Stimulated activated CD4-positive, alpha-beta T cell treated with anti-CD3 and anti-CD28 coated beads, Interleukin-15, amount 100 ng/mL, for 24 hours (primary cell): Measurements from ENCODE around the gene NRXN2.

Source experiments
- DNase-seq: peaks from one replicate; pipeline ENCODE4 v3.0.0-alpha.2; 2020

NRXN2 gene

DNA sequence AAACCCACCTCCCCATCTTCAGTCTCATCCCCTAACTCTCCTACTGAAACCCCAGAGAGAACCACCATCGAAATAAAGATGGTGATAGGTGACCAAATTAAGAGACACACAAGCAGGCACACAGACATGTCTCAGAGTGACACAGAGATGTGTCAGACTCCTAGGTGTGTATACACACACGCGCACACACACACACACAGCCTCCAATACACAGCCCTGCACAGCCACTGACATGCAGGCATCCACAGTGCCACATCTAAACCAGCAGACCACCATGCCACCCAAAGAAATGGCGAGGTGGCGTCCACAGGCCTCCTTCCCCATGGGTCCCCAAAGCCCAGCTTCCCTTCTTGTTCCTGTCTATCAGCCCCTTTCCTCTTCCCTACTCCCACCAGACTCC, 27.4 kb downstream of the NRXN2 start:
- no peak for DNase-seq

DNA sequence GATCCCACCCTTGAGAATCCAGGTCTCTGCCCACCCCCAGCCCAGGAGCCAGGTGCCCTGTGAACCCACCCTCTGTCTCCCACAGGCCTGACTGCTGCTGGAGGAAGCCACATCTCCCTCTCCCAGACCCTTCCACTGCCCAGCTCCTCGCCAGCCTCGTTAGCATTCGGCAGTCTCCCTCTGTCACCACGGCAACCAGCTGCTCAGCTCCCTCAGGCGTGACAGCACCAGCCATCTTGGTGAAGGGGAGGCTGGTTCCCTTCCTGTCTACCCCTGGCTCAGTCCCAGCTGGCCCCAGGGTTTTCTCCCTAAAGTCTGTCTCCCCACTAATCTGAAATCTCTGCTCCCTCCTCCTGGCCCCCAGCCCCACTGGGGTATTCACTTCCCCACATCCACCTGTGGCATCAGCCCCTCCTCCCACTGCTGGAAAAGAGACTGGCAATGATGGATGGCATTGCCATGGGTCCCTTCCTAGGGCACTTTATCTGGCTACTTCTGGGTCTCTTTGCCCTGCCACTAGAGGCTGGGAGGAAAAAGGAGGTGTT, 28.1 kb downstream of the NRXN2 start:
- DNase-seq: no peak

DNA sequence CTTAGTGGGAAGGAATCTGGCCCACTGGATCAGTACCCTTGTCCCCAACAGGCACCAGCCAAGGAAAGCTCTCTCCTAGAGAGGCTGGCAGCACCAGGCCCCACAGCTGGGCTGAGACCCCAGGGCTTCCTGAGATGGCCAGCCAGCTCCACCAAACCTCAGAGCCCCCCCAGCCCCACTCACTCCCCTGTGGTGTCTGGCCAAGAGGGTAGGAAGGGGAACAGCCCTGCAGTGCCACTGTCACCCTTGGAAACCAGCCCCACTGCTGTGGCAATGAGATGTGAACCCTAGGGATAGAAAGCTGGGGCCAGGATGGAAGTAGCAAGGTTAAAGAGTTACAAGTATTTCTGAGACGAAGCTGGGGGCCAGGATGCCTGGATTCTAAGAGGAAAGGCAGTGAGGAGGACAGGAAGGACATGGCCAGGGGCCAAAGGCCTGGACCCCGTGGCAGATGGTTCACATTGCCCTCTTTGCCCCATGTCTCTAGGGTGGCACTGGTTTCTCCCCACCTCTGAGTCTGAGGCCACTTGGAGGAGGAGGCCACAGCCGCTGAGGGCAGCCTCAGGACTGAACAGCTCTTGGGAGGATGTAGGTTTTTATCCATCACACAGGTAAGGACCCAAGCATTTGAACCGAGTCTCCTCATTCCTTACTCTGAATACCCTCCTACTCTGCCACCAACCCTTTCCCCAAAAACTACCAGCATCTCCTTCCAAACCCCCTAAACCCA, 28.8 kb downstream of the NRXN2 start:
- DNase-seq: no peak

DNA sequence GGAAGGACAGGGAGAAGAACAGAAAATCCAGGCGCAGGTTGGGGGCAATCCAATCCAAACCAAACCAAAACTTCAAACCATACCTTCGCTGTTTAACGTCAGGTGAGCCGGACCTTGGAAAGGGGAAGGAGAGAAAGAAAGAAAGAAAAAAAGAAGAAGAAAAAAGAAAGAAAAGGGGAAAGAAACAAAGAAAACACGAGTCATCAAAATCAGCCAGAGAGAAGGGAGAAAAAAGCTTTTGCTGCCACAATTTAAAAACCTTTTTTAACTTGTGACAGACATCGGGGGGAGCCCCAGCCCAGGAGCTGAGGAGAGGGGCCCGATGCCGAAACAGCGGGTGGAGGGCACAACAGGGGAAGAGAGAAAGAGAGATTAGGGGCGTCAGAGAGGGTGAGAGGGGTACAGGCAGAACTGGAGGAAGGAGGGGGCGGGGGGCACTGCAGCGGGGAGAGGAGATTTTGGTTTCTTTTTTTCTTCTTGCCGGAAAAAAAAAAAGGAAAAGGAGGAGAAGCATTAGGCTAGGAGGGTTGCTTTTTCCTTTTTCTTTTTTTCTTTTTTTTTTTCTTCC, 30.1 kb downstream of the NRXN2 start:
- DNase-seq: no peak

DNA sequence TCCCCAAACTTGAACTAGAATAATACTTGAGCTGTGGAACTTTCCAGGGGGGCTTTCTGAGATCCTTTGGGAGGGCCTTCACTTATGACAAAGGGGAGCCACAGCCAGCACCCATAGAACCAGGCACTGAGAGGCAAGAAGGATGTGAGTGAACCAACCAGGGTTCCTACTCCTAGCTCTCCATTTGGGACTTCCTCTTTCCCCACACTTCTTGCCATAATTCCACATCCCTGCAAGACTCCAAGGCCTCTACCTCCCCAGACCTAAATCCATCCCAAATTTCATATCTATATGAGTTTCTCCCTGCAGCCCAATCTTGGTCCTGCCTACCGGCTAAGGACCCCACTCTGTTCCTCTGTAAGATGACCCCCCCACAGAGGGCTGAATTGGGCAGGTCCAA, 31.5 kb downstream of the NRXN2 start:
- no peak for DNase-seq

DNA sequence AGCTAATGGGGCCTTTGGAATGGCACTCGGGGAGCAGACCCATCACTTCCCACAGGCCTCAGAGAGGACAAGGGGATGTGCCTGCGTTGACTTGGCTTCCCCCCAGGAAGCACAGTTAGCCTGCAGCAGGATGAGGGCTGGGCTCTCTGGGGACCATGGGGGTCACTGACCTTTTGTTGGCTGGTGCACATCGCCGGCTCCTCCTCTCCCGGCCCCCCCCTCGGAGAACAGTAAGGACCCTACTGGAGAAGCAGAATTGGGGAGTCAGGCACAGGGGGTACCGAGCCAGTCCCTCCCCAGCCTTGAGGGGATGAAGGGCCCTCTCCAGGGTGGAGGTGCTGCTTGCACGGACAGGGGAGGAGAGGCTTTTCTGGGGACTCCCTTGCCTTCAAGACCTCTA, 32.8 kb downstream of the NRXN2 start:
- no peak for DNase-seq

DNA sequence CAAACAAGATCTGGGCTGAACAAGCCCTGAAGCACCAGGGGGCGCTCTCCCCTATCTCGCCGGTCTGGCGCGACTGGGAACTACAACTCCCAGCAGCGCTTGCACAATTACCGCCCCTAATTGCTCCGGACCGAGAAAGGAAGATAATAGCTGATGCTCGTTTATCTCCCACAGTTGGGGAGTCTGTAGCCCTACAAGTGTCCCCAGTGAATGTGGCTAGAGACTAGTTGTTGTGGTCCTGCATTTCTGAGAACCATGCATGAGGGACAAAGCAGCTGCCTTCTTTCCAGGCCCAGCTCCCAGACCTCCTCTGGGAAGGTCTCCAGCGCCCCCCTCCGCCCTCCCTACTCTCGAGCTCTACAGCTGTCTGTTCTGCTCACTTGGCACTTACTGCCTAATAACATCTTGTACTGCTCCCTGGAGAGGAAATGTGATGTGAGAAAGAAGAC, 34.4 kb downstream of the NRXN2 start:
- peak; percentile 95 for DNase-seq

DNA sequence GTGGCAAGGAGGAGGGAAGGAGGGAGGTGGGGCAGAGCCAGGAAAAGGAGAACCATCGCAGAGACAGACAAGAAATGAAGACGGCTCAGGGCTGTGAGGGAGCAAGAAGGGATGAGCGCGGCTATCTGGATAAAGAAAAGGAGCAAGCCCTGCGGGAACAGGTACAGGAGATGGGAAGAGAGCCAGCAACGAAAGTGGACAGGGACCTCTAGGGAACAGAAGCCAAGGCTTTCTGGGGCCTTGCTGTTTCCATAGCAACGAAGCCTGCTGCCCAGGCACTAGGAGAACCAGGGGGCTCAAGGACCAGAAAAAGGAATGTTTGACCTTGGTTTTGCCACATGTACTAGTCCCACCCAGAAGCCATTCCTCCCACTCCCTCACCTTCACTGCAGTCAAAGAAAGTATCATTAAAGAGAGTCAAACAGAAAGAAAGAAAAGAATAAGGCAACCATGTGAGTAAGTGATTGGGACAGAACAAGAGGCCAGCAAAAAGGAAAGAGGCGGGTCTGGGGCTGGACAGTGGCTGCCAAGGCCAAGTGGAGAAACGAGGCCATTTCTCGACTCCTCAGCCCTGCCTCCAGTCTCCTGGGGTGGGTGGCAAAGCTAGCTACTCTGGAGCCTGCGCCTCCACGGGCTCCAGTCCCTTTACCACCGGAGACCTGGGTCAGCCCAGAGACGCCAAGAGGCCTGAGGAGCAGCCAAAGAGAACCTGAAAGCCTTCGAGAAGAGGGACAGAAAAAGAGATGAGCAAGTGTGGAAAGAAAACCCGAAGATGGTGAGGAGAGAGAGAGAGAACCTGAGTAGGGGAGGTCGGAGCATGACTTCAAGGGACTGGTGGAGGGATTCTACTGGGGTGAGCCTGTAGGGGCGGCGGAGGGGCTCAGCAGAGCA, 35.1 kb downstream of the NRXN2 start:
- no peak for DNase-seq

DNA sequence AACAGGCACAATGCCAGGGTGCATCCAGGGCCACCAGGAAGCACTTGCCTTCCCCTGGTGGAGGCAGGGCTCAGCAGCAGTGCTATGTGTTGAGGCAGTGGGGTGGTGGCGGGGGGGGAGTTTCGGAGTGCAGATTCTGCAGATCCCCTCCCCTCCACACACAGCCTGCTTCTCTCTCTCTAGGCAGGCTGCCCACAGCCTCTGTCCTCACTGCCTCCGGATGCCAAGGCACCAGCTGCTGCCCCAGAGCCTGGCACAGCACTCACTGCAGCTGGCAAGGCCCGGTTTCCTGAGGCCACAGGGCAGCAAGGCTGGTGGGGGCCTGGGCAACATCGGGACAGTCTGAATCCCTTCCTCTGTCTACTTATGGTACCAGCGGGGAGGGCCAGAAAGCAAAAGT, 35.8 kb downstream of the NRXN2 start:
- DNase-seq: no peak

DNA sequence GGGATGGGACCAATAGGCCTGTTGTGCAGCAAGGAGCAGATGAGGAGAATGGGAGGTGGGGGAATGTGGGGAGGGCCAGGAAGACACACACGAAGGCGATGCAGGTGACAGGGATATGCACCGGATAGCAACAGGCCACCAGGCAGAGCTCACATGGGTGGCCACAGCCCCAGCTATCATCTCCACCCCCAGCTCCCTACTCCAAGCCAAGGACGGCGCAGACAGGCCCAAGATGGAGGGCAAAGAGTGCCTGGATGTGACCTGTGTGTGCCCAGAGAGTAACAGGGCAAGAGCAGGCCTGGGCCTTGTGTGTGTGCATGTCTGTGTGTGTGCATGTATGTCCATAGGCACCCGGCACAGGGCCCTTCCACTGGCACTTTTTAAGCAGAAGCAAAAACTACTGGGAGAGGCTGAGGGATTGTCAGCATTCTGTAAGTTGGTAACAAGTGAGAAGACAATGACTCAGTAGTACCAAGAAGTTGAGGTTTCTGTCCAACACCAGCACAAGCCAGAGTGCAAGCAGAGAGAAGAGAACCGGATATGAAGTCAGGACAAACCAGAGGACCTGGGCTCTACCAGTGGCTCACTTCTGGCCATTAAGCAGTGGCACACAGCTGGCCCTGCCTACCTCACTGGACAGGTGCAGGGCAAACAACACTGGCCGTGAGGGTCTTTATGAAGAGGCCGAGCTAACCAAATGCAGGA, 36.4 kb downstream of the NRXN2 start:
- DNase-seq: no peak

DNA sequence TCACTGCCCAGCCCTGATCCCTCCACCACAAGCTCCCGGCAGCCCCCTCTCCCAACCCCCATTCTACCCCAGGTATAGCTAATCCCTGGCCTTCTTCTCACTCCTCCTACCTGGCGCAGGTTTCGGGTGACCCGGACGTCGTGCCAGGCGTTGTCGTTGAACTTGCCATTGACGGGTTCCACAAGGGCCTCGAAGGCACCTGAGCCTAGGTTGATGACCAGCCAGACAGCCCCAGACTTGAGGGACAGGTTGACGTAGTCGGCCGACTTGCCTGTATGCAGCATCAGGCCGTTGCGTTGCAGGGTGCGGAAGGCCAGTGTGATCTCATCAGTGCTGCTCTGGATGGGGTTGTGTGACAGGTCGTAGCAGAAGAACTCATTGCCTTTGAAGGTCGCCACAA, 37.5 kb downstream of the NRXN2 start:
- no peak for DNase-seq

DNA sequence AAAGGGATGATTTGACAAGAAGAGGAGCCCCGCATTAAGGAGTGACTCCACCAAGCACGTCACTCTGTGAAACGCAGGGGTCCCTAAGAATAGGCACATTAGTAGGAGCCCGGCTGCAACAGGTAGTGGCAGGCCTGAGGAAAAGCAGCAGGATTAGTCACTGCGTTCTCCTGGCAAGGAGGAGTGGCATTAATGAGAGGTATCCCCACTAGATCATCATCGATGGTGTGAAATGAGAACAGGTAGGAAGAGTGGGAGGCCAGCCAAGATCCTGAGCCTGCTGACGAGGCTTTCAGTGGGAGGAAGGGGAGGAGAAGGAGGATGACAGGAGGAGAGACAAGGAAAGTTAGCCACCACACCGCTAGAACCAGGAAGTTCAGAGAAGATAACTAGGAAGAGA, 38.6 kb downstream of the NRXN2 start:
- no peak for DNase-seq

DNA sequence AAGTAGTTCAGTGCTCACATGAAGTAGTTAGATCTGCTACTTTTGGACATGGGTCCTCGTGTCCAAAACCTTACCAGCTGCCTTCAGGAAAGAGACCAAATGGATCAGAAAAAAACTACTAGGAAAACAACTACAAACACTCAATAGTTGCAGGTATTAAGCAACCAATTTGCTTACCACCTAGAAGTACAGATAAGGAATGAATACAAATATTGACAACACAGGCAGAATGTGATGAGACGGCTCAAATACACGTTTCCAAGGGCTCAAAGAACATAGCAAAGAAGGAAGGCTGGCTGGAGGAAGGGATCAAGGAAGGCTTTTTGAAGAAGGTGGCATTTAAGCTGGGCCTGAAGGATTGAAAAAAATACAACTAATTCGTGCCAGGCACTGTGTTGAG, 41.8 kb downstream of the NRXN2 start:
- no peak for DNase-seq

DNA sequence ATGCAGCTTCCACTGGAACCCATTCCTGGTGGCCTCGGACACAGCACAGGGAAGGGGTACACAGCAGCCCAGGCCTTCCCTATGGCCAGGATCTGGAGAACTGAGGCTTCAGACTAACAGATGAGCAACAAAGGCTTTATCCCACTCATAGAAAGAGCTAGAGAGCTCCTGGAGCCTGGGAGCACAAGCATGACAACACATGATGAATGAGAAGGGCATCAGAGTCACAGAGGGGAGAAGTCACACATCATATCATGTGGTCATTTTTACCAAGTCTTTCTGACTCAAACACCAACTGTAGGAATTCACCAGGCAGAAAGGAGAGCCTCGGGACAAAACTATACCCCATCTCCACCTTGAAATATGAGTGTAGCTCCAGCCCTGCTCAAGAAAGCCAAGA, 43.2 kb downstream of the NRXN2 start:
- DNase-seq: no peak

DNA sequence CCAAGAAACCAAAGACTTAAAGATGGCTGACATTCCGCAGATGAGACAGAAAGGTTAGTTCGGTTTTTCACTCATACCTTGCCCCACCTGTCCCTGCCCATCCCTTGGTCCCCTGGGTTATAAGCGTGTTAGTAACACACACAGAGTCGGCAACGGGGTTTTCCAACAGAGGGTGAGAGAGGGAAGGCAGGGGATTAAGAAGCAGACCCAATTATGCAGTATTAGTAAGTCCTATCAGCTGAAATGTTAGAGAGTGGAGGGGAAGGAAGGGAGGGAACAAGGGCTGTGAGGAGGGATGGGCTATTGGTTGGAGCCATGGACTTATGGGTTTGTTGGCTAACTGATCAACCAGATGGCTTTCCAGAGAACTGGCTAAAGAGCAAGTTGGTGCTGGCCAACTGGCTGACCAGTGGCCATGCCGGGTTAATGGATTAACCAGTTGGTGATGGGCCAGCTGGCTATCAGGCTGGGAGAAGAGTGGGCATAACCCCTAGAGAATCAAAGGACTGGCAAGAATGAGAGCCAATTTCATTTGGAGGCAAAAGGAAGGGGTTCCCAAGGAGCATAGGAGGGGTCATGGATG, 45.5 kb downstream of the NRXN2 start:
- no peak for DNase-seq

DNA sequence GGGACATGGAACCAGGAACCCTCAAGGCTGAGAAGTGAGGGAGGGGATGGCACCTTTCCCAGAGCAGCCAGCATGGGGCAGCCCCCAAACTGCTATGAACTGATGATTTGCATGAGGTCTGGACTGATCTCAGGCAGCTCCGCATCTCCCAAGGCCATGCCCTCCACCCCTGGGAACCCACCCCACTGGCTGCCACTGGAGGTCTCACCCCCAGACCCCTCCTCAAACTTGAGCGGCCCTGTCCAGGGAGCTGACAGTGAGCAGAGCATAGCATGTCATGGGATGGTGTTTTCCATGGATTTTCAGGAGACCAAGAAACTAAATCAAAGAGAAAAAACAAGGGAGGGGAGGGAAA, 46.8 kb downstream of the NRXN2 start:
- DNase-seq: no peak

DNA sequence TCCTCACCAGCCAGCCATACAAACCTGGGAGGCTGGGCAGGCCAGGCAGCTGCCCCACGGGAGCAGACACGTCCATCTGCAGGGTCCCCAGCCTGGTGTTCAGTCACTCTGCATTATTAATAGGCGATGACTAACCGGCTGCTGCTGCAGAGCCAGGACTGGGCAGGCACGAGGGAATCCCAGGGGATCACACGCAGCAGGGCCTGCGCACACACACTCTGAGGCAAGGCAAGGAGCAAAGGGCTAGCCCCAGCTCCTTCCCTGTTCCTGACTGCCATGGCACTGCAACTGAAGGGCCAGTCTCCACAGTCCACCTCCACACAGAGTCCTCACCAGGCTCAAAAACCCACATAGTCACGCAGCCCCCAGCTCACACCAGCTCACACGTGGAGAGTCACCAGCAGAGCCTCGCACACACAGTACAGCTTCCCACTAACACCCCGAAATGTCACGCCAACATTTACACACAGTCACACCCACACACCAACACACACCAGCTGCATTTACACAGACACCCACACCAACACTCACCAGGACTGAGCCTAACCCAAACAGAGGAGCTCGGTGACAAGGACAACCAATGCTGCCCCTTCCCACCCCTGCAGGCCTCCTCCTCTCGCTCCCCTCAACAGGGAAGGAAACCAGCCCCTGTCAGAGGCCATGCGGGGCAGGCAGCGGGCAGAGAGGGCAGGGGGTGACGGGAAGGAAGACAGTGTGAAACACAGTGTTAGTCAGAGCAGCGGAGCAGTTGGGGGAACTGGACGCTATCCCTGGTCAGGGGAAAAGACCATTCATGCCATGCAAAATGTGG, 47.3 kb downstream of the NRXN2 start:
- DNase-seq: no peak

DNA sequence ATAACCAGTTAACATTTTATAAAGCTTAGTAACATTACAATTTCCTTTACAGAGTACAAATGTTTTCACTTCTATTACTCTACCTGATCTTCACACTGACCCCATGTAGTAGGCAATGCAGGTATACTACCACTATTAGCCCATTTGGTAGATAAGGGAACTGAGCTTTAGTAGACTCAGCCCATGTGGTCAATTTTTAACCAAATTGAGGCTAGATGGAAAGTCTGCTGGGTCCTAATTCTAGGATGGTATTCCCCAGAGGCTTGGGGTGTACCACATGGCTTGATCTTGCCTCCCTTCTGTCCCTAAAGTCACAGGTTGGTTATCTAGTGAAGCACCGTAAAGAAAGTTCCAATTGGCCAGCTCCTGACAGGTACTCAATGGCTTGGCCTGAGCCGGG, 48.2 kb downstream of the NRXN2 start:
- no peak for DNase-seq

DNA sequence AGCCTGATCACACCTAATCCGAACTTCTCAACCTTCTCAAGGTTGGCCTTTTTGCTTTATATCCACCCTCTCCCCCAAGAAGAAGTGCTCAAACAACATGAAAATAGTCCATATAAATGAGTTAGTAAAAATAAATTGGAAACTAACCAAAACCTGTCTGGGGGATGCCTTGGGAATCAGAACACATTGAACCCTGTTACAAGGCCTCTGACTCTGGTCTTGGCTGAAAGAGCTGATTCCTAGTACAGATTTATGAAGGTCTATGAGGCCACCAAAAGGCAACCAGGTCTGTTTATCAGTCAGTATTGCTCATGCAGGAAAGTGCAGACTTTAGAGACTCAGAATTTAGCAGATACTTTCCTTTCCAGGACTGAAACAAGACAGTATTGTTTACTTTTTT, 49.7 kb downstream of the NRXN2 start:
- no peak for DNase-seq

DNA sequence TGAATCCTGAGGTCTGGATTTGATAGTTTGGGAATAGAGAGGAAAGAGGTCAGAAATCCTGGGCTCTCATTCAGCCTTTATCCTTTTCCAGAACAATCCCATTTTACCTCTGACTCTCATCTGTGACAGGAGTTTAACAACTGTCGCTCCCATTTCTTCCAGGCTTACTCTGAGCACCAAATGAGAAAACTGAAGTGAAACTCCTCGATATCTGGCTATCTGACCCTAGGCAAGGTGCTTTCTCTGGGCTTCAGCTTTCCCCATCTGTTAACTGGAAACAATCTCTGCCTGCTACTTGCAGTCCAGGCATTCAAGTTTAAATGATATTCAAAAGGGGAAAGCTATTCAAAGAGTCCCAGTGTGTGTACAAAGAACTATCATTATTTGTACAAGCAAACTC, 50.1 kb downstream of the NRXN2 start:
- no peak for DNase-seq

DNA sequence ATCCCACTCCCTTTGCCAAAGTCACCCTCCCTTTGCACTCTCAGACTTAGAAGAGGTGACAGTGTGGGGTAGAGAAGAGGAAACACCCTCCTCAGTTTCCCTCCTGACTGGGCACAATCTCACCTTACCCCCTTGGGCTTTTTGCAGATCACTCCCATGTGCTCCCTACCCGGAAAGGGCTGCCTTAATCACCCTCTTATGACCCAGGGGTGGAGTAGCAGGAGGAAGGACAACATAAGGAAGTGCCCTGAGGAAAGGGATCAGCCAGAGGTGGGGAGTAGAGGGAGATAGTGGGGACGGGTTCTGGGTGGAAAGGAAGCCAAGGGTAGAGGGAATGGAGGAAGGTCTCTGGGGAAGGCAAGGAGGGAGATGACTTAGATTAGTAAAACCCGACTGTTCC, 52.0 kb downstream of the NRXN2 start:
- DNase-seq: no peak

DNA sequence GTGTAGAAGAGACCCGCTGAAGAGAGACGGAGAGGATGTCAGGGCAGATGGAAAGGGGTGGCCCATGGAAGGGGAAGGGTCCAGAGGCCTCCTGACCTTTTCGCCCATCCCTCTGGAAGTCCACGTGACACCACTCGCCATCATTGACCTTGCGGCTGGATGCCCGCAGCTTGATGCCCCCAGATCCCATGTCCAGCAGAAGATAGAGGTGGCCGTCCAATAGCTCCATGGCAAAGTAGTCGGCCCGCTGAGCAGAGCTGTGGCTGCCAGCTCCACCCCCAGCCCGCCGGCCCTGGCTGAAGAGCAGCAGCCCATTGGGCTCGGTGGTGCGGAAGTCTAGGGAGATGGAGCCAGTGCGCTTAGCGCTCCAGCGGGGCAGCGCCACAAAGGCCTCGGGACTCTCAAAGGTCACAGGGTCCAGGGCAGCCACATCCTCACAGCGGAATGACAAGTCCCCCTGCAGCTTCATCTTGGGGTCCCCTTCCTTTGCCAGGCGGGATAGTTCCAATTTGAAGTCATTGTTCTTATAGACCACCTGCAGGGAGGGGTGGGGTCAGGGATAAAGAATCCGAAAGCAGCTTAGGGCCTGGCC, 55.7 kb downstream of the NRXN2 start:
- DNase-seq: no peak
